Esophagus squamous epithelium (tissue), 5 donors: ENCODE results near the gene DNASE2. TPM values are rescaled to one million over a fixed set of nuclear protein-coding genes. Genes with fewer than 3 reads are reported as not detected.

Experiments
- DNase-seq: peaks from one replicate; lab custom pipeline; 2025; lab: John Stamatoyannopoulos, UW
- H3K27ac ChIP-seq, 4 donors: fragments of 200-600 bp; sonication (generic); one replicate each; pipeline ENCODE4 v1.5.1; 2016 to 2019; ENCODE audit warnings: mild to moderate bottlenecking in 1 of 4
- H3K27me3 ChIP-seq, 4 donors: fragments of 200-600 bp; sonication (generic); 1 replicate in 3 of 4; 2 replicates in 1 of 4; pipeline versions ENCODE4 v1.5.1 to v1.6.0; 2017 to 2021; ENCODE audit warnings: antibody characterized with exemption in 1 of 4
- H3K36me3 ChIP-seq, 3 donors: fragments of 200-600 bp; sonication (generic); one replicate each; pipeline ENCODE4 v1.5.1; 2016 to 2019
- H3K4me1 ChIP-seq, 3 donors: fragments of 200-600 bp; sonication (generic); one replicate each; pipeline ENCODE4 v1.5.1; 2017 to 2019
- H3K4me3 ChIP-seq, 4 donors: fragments of 200-600 bp; sonication (generic); 1 replicate in 3 of 4; 2 replicates in 1 of 4; pipeline ENCODE4 v1.5.1; 2016 to 2019; ENCODE audit warnings: mild to moderate bottlenecking in 2 of 4, moderate library complexity in 1 of 4
- H3K9me3 ChIP-seq, 3 donors: fragments of 200-600 bp; sonication (generic); one replicate each; pipeline ENCODE4 v1.5.1; 2016 to 2019
- POLR2A ChIP-seq, 4 donors: fragments of 450-650 bp; IDR thresholded peaks; one replicate each; pipeline ENCODE4 v1.6.1; 2017; ENCODE audit warnings: antibody characterized with exemption in 4 of 4, mild to moderate bottlenecking in 4 of 4, moderate library complexity in 3 of 4
- WGBS, 2 donors: methylation state at CpG; one replicate each; pipeline ENCODE4 v1.1.5; 2018; 5-methylcytosine and 5-hydroxymethylcytosine counted together
- intact Hi-C: fragments of 100-400 bp; cut with DNase I; formaldehyde crosslinking; loops from one replicate; pipeline ENCODE4 v1.15.0; 2022
- total RNA-seq, 4 donors: library from RNA; depleted of rRNA; stranded (reverse); fragments of >200 nt; gene quantifications; one replicate each; pipeline ENCODE4 v1.1.0, GENCODE V29; 2016
- TF ChIP-seq, protein P1 (sequence below), 6 experiments: fragments of 450-650 bp in 4 of 6; fragments of 200-600 bp in 2 of 6; sonication (generic) in 2 of 6; IDR thresholded peaks; one replicate each; pipeline ENCODE4 v1.5.1; 2016 to 2019; ENCODE audit warnings: antibody characterized with exemption in 6 of 6, mild to moderate bottlenecking in 4 of 6, moderate library complexity in 4 of 6
- donor health status: DM: yes; HTN: yes; CAD: no.

The DNASE2 gene
- total RNA-seq, 4 donors from 2014 or later = 12.3 to 27.9 (median 20.4) TPM

GRCh38 chr19:12866416-12867119 lies 14.7 kb downstream of the DNASE2 start:
- Histone ChIP-seq H3K9me3 (no peaks in the 10 kb centered on the region), H3K27ac (no peak overlapping the region), H3K36me3 (no peaks in the 10 kb centered on the region), H3K4me1 (peaks cover 7 to 15% (median 11%) of the 10 kb centered on the region in 3 donors), H3K27me3 (peaks cover 0 to 6% (median 0%) of the 10 kb centered on the region in 4 donors), H3K4me3 (no peak overlapping the region)
- DNase-seq = no peak
- TF ChIP-seq, protein P1, sequence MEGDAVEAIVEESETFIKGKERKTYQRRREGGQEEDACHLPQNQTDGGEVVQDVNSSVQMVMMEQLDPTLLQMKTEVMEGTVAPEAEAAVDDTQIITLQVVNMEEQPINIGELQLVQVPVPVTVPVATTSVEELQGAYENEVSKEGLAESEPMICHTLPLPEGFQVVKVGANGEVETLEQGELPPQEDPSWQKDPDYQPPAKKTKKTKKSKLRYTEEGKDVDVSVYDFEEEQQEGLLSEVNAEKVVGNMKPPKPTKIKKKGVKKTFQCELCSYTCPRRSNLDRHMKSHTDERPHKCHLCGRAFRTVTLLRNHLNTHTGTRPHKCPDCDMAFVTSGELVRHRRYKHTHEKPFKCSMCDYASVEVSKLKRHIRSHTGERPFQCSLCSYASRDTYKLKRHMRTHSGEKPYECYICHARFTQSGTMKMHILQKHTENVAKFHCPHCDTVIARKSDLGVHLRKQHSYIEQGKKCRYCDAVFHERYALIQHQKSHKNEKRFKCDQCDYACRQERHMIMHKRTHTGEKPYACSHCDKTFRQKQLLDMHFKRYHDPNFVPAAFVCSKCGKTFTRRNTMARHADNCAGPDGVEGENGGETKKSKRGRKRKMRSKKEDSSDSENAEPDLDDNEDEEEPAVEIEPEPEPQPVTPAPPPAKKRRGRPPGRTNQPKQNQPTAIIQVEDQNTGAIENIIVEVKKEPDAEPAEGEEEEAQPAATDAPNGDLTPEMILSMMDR (IDR thresholded peaks at IDR 0.05) = no peak
- no peak for TF ChIP-seq POLR2A (IDR thresholded peaks at IDR 0.05)
- WGBS, 2 donors = 73 to 83% methylated on average over 12 to 18 of the region's 29 CpGs
- intact Hi-C loops = no loop called here

DNA sequence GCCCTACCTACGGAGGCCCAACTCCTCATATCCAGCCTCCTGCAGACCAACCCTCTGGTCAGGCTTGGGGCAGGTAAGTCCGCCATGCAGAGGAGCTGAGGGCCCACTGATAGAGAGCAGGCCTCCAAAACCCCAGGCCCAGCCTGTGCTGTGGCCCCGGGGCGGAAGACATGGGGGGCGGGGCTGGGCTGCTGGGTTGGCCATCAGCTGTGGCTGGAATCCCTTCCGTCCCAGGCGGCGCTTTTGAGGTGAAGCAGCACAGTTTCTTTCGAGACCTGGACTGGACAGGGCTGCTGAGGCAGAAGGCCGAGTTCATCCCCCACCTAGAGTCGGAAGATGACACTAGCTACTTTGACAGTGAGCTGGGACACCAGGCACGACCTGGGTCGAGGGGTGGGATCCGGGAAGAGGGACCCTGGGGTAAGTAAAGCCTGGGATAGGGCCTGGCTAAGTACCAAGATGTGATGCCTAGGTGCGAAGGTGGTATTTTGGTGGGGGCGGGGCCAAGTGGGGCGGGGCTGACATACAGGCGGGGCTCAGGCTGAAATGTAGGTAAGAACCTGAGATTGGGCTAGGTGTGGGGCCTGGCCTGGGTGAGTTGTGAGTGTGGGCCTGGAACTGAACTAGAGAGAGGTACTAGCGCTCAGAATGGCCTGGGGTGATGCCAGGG lies 15.4 kb downstream of the DNASE2 start:
- Histone ChIP-seq H3K27ac (no peak overlapping the region), H3K27me3 (peaks cover 0 to 6% (median 0%) of the 10 kb centered on the region in 4 donors), H3K4me1 (peaks cover 7 to 15% (median 11%) of the 10 kb centered on the region in 3 donors), H3K9me3 (no peaks in the 10 kb centered on the region), H3K36me3 (no peaks in the 10 kb centered on the region), H3K4me3 (no peak overlapping the region)
- DNase-seq = no peak
- intact Hi-C loops = no loop called here
- TF ChIP-seq, protein P1 (IDR thresholded peaks at IDR 0.05) = no peak
- no peak for TF ChIP-seq POLR2A (IDR thresholded peaks at IDR 0.05)
- 64 to 82% methylated on average over 6 to 8 of the region's 19 CpGs for WGBS, 2 donors

GRCh38 chr19:12864721-12865715 lies 16.2 kb downstream of the DNASE2 start:
- no peaks in the 10 kb centered on the region for H3K9me3 ChIP-seq
- peaks cover 7 to 15% (median 11%) of the 10 kb centered on the region in 3 donors for H3K4me1 ChIP-seq
- no peak overlapping the region for H3K27ac ChIP-seq
- H3K36me3 ChIP-seq = no peaks in the 10 kb centered on the region
- no peak for DNase-seq
- 83% methylated on average over 13 to 18 of the region's 34 CpGs for WGBS, 2 donors
- no peak overlapping the region for H3K4me3 ChIP-seq
- peaks cover 0 to 6% (median 0%) of the 10 kb centered on the region in 4 donors for H3K27me3 ChIP-seq
- no peak for TF ChIP-seq POLR2A (IDR thresholded peaks at IDR 0.05)
- TF ChIP-seq, protein P1 (IDR thresholded peaks at IDR 0.05) = no peak
- intact Hi-C loops = no loop called here

DNA sequence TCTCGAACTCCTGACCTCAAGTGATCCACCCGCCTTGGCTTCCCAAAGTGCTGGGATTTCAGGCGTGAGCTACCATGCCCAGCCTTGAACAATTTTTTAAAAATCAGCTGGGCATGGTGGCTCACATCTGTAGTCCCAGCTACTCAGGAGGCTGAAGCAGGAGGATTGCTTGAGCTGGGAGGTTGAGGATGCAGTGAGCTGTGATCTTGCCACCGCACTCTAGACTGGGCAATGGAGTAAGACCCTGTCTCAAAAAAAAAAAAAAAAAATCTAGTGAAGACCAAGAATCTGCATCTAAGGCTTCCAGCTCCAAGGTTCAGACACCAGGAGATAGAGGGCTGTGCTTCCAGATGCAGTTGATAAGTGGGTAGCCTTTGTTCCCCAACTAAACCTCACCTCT lies 17.1 kb downstream of the DNASE2 start:
- WGBS, 2 donors = 80 to 81% methylated on average over 3 to 4 of the region's 4 CpGs
- intact Hi-C loops = no loop called here

More for the DNA sequence above, 17.1 kb downstream of the DNASE2 start:
- no peak overlapping the region for H3K4me3 ChIP-seq
- no peaks in the 10 kb centered on the region for H3K9me3 ChIP-seq
- peaks cover 0 to 6% (median 0%) of the 10 kb centered on the region in 4 donors for H3K27me3 ChIP-seq
- H3K4me1 ChIP-seq = peaks cover 7 to 15% (median 11%) of the 10 kb centered on the region in 3 donors
- no peaks in the 10 kb centered on the region for H3K36me3 ChIP-seq
- H3K27ac ChIP-seq = no peak overlapping the region
- TF ChIP-seq, protein P1 (IDR thresholded peaks at IDR 0.05) = no peak
- no peak for TF ChIP-seq POLR2A (IDR thresholded peaks at IDR 0.05)
- no peak for DNase-seq
